Measurements from ENCODE around the gene PRAMEF13. TPM values are rescaled to one million over a fixed set of nuclear protein-coding genes. Genes with fewer than 3 reads are reported as not detected.
"Not testable (repeated sequence)": the region's sequence is repeated elsewhere in the genome, so short reads cannot be mapped to it uniquely, and the experiment has no call there.

The PRAMEF13 gene
- total and polyA plus RNA-seq, 9 donors: not detected

DNA sequence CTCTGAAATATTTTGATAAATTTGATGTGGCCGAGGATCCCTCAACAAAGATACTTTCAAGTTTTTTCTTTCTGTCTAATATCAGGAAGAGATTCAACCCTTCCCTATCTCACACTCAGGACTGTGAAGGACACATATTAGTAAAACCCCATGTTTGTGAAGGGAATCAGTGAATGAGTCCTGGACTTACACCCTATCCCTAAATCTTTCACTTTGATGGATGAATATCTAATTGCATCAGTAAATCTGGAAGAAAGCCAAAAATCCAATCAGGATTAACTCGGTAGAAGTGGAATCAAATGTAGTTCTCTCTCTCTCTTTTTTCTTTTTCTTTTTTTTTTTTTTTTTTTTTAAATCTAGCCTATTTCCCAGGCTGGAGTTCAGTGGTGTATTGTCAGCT is 29.7 kb downstream of the PRAMEF13 start, which contains the start of gene PRAMEF9:
TSS of gene PRAMEF9 (plus strand) at position 301 of the 400 bp plus-strand sequence. CDS start 3,433 bp downstream, outside the sequence.
- intact Hi-C loops (cut with DNase I); H3K4me1 ChIP-seq (ENCODE audit: insufficient read depth); H3K36me3 ChIP-seq; H3K9me3 ChIP-seq; DNase-seq; H3K4me3 ChIP-seq; H3K27me3 ChIP-seq; H3K27ac ChIP-seq: not testable (repeated sequence)
- WGBS, 3 donors: 48 to 86% (median 73%) methylated on average over 1 to 2 of the region's 2 CpGs

DNA sequence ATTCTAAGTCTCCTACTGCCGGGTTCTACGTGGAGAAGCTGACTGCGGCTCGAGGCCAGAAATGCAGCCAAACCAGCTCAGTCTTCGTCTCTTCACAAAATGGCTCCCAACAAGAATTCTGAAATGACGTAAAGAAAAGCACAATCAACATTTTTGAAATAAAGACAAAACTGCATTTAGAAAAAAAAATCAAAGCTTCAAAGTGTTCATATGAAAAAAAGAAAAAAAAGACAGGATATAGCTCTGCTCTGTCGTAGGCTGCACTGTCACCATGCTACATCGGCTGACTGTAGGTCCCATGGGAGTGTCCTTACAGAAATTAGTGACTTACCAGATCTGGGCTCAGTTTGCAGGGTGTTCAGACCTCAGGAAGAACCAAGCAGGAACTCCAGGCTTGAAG is 35.7 kb downstream of the PRAMEF13 start, which contains the start of gene HNRNPCL4:
TSS of gene HNRNPCL4 (minus strand) at position 101 of the 400 bp plus-strand sequence. CDS start 164 bp downstream, outside the sequence.
- H3K4me1 ChIP-seq (ENCODE audit: insufficient read depth); intact Hi-C loops (cut with DNase I); H3K9me3 ChIP-seq; H3K27ac ChIP-seq; DNase-seq; H3K27me3 ChIP-seq; H3K36me3 ChIP-seq; H3K4me3 ChIP-seq: not testable (repeated sequence)
- WGBS, 3 donors: no CpG with 5 or more reads among the region's 8 CpGs

DNA sequence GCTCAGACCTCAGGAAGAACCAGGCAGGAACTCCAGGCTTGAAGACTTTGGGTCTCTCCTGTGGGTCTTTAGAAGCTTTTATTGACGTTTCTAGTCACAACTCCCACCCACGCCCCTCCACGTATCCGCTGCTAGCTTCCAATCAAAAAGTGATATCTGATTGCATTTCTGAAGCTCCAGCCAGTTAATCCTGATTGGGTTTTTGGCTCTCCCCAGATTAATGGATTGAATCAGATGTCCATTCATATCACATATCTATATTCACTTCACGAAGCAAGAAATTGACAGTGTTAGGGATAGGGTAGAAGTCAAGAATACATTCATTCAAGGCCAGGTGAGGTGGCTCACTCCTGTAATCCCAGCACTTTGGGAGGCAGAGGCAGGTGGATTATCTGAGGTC is 45.3 kb downstream of the PRAMEF13 start, which contains the start of gene PRAMEF26:
TSS of gene PRAMEF26 (minus strand) at position 101 of the 400 bp plus-strand sequence. CDS start 2,914 bp downstream, outside the sequence.
- 83 to 100% methylated on average over 1 of the region's 5 CpGs; no CpG with 5 or more reads in 1 of the 3 donors for WGBS, 3 donors
- H3K9me3 ChIP-seq; DNase-seq; intact Hi-C loops (cut with DNase I); H3K27me3 ChIP-seq; H3K27ac ChIP-seq; H3K4me1 ChIP-seq (ENCODE audit: insufficient read depth); H3K4me3 ChIP-seq; H3K36me3 ChIP-seq: not testable (repeated sequence)

Other genes starting within 250 kb of the PRAMEF13 start
- not detected for gene PRAMEF27, start 144.8 kb downstream of the PRAMEF13 start, total RNA-seq
- not detected for gene PRAMEF27, start 144.8 kb downstream of the PRAMEF13 start, polyA plus RNA-seq
- gene HNRNPCL3, start 140.6 kb downstream of the PRAMEF13 start, total RNA-seq: not detected
- gene HNRNPCL3, start 140.6 kb downstream of the PRAMEF13 start, polyA plus RNA-seq: not detected
- not detected for gene PRAMEF25, start 130.6 kb downstream of the PRAMEF13 start, total RNA-seq
- not detected for gene PRAMEF25, start 130.6 kb downstream of the PRAMEF13 start, polyA plus RNA-seq
- not detected for gene HNRNPCL2, start 84.6 kb downstream of the PRAMEF13 start, total RNA-seq
- not detected for gene HNRNPCL2, start 84.6 kb downstream of the PRAMEF13 start, polyA plus RNA-seq
- not detected for gene PRAMEF26, start 45.4 kb downstream of the PRAMEF13 start, total RNA-seq
- gene PRAMEF26, start 45.4 kb downstream of the PRAMEF13 start, polyA plus RNA-seq: not detected
- gene HNRNPCL4, start 35.8 kb downstream of the PRAMEF13 start, total RNA-seq: not detected
- not detected for gene HNRNPCL4, start 35.8 kb downstream of the PRAMEF13 start, polyA plus RNA-seq
- gene PRAMEF9, start 29.6 kb downstream of the PRAMEF13 start, total RNA-seq: not detected
- gene PRAMEF9, start 29.6 kb downstream of the PRAMEF13 start, polyA plus RNA-seq: not detected
- not detected for gene PRAMEF18, start 24.7 kb upstream of the PRAMEF13 start, total RNA-seq
- gene PRAMEF18, start 24.7 kb upstream of the PRAMEF13 start, polyA plus RNA-seq: not detected
- not detected for gene PRAMEF5, start 52.8 kb upstream of the PRAMEF13 start, total RNA-seq
- gene PRAMEF5, start 52.8 kb upstream of the PRAMEF13 start, polyA plus RNA-seq: not detected
- gene PRAMEF8, start 83.7 kb upstream of the PRAMEF13 start, total RNA-seq: not detected
- gene PRAMEF8, start 83.7 kb upstream of the PRAMEF13 start, polyA plus RNA-seq: not detected
- not detected for gene PRAMEF33, start 102.1 kb upstream of the PRAMEF13 start, total RNA-seq
- gene PRAMEF33, start 102.1 kb upstream of the PRAMEF13 start, polyA plus RNA-seq: not detected
- gene PRAMEF15, start 114.2 kb upstream of the PRAMEF13 start, total RNA-seq: not detected
- not detected for gene PRAMEF15, start 114.2 kb upstream of the PRAMEF13 start, polyA plus RNA-seq
- gene PRAMEF14, start 145.7 kb upstream of the PRAMEF13 start, total RNA-seq: not detected
- gene PRAMEF14, start 145.7 kb upstream of the PRAMEF13 start, polyA plus RNA-seq: not detected
- not detected for gene PRAMEF19, start 170.5 kb upstream of the PRAMEF13 start, total RNA-seq
- gene PRAMEF19, start 170.5 kb upstream of the PRAMEF13 start, polyA plus RNA-seq: not detected
- not detected for gene PRAMEF17, start 188.2 kb upstream of the PRAMEF13 start, total RNA-seq
- not detected for gene PRAMEF17, start 188.2 kb upstream of the PRAMEF13 start, polyA plus RNA-seq
- gene PRAMEF20, start 209.0 kb upstream of the PRAMEF13 start, total RNA-seq: not detected
- not detected for gene PRAMEF20, start 209.0 kb upstream of the PRAMEF13 start, polyA plus RNA-seq

All from ovary (tissue), 9 donors.